Kidney (tissue), 14 donors: Measurements from ENCODE around the gene NGRN. TPM values are rescaled to one million over a fixed set of nuclear protein-coding genes. Genes with fewer than 3 reads are reported as not detected.
A peak's percentile ranks its signal among the peaks of the same experiment; 100 is the strongest.

ENCODE experiments used
- DNase-seq, 5 donors: peaks; one replicate each; pipeline ENCODE4 v3.0.0-alpha.2; 2013 to 2020
- FAIRE-seq: peaks from 2 replicates; lab custom pipeline; 2012; peaks lifted over from hg19 to GRCh38; lab: Jason Lieb, UNC
- H3K27ac ChIP-seq, 2 donors: one replicate each; pipeline ENCODE4 v1.7.0; 2013; ENCODE audit warnings: low read depth in 2 of 2, low read length in 2 of 2, inconsistent platforms in 1 of 2
- H3K27me3 ChIP-seq: one replicate; pipeline ENCODE4 v1.7.1; 2013; ENCODE audit warnings: low read length, inconsistent platforms; ENCODE audit not compliant: control insufficient read depth, insufficient read depth
- H3K36me3 ChIP-seq, 3 donors: one replicate each; pipeline versions ENCODE4 v1.7.0 to v1.7.1; 2013; ENCODE audit warnings: low read length in 3 of 3, control low read depth in 1 of 3, inconsistent platforms in 1 of 3; ENCODE audit not compliant: insufficient read depth in 3 of 3, control insufficient read depth in 2 of 3
- H3K4me1 ChIP-seq, 3 donors: one replicate each; pipeline versions ENCODE4 v1.7.0 to v1.7.1; 2013; ENCODE audit warnings: low read length in 3 of 3, inconsistent platforms in 1 of 3, low read depth in 1 of 3; ENCODE audit not compliant: control insufficient read depth in 2 of 3, insufficient read depth in 2 of 3
- H3K4me3 ChIP-seq, 3 donors: one replicate each; pipeline versions ENCODE4 v1.7.0 to v1.8.1; 2013; ENCODE audit warnings: low read length in 3 of 3, control low read depth in 1 of 3, inconsistent platforms in 1 of 3
- H3K9ac ChIP-seq, 3 donors: one replicate each; pipeline versions ENCODE4 v1.7.0 to v1.7.1; 2013; ENCODE audit warnings: low read length in 3 of 3, control low read depth in 1 of 3, inconsistent platforms in 1 of 3
- H3K9me3 ChIP-seq, 3 donors: one replicate each; pipeline versions ENCODE4 v1.7.0 to v1.7.1; 2013; ENCODE audit warnings: low read length in 3 of 3, control low read depth in 1 of 3, inconsistent platforms in 1 of 3; ENCODE audit not compliant: control insufficient read depth in 2 of 3, insufficient read depth in 1 of 3
- intact Hi-C: fragments of 100-400 bp; cut with DNase I; formaldehyde crosslinking; loops from one replicate; pipeline ENCODE4 v1.11.1; 2022
- polyA plus RNA-seq: library from polyadenylated mRNA; stranded (reverse); fragments of 350-450 nt; fragmentation: Illumina TruSeq; extraction: RNeasy Lipid Tissue Mini Kit (QIAGEN cat#74804); gene quantifications from one replicate; pipeline ENCODE4 v1.2.3, GENCODE V29; 2014; ENCODE audit warnings: low read depth, low replicate concordance; ENCODE audit not compliant: insufficient read depth
- total RNA-seq: library from RNA; stranded (reverse); fragmentation: NEBNext Ultra II Directional; extraction: Animal tissue kit (Norgen Biotek cat#: 25700); gene quantifications from one replicate; pipeline ENCODE4 v1.2.1, GENCODE V29; 2021
- TF ChIP-seq, protein P1 (sequence below): IDR thresholded peaks from 3 replicates; pipeline ENCODE4 v1.5.1; 2012; ENCODE audit warnings: mild to moderate bottlenecking, moderate library complexity, borderline replicate concordance; ENCODE audit not compliant: insufficient read depth; ENCODE audit errors: extremely low read depth
- donor health status: control.
- donor health status: control.
- donor health status: control.
- donor health status: control.
- donor health status: control.
- donor health status: DM: yes; HTN: yes; CAD: no.
- donor health status: Normal renal cell carcinoma (clear cell type).

Gene NGRN
- total and polyA plus RNA-seq, 2 donors from 2014 or later: 81.9 to 93.8 TPM

GRCh38 chr15:90232196-90232595 lies 33.3 kb upstream of the NGRN start:
- FAIRE-seq (no peak), DNase-seq (peak in 2 of 5 donors; percentile 34 to 37)
- Histone ChIP-seq H3K36me3 (peaks cover 0 to 26% (median 13%) of the 10 kb centered on the region in 3 donors), H3K4me3 (peak overlapping the region in 2 of 3 donors; percentile 56 to 71), H3K9me3 (no peaks in the 10 kb centered on the region), H3K27ac (peak overlapping the region in 1 of 2 donors; percentile 61), H3K9ac (peak overlapping the region in 1 of 3 donors; percentile 41), H3K27me3 (no peaks in the 10 kb centered on the region), H3K4me1 (peaks cover 0 to 33% (median 23%) of the 10 kb centered on the region in 3 donors)
- TF ChIP-seq, protein P1, sequence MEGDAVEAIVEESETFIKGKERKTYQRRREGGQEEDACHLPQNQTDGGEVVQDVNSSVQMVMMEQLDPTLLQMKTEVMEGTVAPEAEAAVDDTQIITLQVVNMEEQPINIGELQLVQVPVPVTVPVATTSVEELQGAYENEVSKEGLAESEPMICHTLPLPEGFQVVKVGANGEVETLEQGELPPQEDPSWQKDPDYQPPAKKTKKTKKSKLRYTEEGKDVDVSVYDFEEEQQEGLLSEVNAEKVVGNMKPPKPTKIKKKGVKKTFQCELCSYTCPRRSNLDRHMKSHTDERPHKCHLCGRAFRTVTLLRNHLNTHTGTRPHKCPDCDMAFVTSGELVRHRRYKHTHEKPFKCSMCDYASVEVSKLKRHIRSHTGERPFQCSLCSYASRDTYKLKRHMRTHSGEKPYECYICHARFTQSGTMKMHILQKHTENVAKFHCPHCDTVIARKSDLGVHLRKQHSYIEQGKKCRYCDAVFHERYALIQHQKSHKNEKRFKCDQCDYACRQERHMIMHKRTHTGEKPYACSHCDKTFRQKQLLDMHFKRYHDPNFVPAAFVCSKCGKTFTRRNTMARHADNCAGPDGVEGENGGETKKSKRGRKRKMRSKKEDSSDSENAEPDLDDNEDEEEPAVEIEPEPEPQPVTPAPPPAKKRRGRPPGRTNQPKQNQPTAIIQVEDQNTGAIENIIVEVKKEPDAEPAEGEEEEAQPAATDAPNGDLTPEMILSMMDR: no peak
- intact Hi-C loops: no loop called here

- Histone ChIP-seq H3K4me3 (peak overlapping the region; percentile 45 to 71 (median 56)), H3K9ac (peak overlapping the region; percentile 16 to 83 (median 45)), H3K27ac (peak overlapping the region; percentile 89 to 97), H3K4me1 (peaks cover 0 to 33% (median 23%) of the 10 kb centered on the region in 3 donors), H3K36me3 (peaks cover 0 to 24% (median 13%) of the 10 kb centered on the region in 3 donors), H3K27me3 (no peaks in the 10 kb centered on the region), H3K9me3 (no peaks in the 10 kb centered on the region)
- FAIRE-seq (no peak), DNase-seq (peak in 1 of 5 donors; percentile 61)
- TF ChIP-seq, protein P1: no peak
- intact Hi-C loops: no loop called here
Measured at GRCh38 chr15:90232941-90233386, 32.5 kb upstream of the NGRN start.

- FAIRE-seq: no peak
- H3K4me1 ChIP-seq: peaks cover 0 to 33% (median 23%) of the 10 kb centered on the region in 3 donors
- intact Hi-C loops: no loop called here
Measured at GRCh38 chr15:90233387-90234095, 31.9 kb upstream of the NGRN start, which contains the start of gene CIB1. TSS of gene CIB1 (minus strand) at chr15:90233941. CDS start at chr15:90233885, 56 bp downstream.

More at GRCh38 chr15:90233387-90234095, 31.9 kb upstream of the NGRN start, which contains the start of gene CIB1:
- Histone ChIP-seq H3K36me3 (peaks cover 0 to 23% (median 15%) of the 10 kb centered on the region in 3 donors), H3K4me3 (peak within 1 kb of the TSS; percentile 71 to 86 (median 83)), H3K27me3 (no peaks in the 10 kb centered on the region), H3K27ac (peak within 1 kb of the TSS; percentile 89 to 97), H3K9me3 (no peaks in the 10 kb centered on the region), H3K9ac (peak within 1 kb of the TSS; percentile 68 to 83 (median 79))
- TF ChIP-seq, protein P1: peak; percentile 41
- DNase-seq: peak; percentile 97 to 99 (median 98)
